ENCODE data around the gene CRIP1.

The CRIP1 gene

DNA sequence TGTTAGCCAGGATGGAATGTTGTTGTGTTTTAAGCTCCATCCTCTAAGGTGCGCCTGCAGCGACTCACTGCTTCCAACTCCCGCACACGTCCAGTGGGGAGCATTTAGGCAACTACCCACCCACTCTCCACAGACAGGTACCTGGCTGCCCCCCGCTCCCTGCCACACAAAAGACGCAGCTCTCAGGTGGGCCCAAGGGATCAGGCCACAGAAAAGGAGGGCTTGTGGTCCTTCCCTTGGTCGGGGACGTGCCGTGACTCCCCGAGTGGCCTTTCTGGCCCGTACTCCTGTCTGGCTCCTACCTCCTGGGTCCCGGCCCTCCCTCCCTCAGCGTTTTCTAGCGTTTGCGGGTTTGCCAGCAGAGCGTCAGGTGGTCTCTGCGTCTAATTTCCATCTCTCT, 20.6 kb downstream of the CRIP1 start:
- no peak for DNase-seq (ENCODE audit: low spot score)

DNA sequence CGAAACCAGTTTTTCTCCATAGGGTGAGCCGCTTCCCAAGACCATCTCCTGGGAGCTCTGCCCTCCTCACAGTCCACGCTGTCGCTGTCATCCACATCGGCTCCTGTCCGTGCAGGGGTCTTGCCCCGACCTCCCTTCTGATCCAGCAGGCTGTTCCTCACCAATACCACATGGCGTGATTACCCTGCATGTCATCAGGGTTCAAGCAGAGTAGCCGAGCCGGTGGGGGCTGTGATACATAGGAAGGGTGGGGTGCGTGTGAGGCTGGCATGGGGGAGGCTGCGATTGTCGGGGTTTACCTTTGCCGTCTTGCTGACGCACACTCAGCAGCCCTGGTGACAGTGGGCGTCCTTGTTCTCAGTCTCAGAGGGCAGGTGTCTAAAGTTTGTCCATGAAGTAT, 21.4 kb downstream of the CRIP1 start:
- no peak for DNase-seq (ENCODE audit: low spot score)

DNA sequence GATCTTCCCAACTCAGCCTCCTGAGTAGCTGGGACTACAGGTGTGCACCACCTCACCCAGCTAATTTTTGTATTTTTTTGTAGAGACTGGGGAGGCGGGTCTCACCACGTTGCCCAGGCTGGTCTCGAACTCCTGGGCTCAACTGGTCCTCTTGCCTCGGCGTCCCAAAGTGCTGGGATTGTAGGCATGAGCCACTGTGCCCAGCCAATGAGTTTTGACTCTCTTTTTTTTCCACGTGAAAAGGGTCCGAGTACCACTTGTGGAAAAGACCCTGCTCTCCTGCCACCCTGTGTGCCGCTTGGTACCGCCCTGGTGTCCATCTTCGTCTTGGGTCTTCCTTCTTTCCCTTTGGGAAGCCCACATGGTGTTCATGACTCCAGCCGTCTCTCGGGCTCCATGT, 21.9 kb downstream of the CRIP1 start:
- DNase-seq (ENCODE audit: low spot score): no peak

DNA sequence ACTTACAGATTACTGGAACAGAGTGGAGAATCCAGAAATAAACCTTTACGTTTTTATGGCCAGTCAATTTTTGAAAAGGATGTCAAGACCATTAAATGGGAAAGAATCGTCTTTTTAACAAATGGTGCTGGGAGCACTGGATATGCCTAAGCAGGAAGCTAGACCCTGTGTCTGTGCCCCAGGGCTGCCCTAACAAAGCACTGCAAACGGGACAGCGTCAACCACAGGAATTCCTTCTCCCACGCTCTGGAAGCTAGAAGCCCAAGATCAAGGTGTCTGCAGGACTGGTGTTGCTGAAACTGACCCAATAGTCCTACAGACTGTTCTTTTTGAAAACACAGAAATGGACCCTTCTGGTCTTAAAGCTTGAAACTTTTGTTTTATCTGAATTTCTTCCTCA, 30.4 kb downstream of the CRIP1 start:
- no peak for DNase-seq (ENCODE audit: low spot score)

DNA sequence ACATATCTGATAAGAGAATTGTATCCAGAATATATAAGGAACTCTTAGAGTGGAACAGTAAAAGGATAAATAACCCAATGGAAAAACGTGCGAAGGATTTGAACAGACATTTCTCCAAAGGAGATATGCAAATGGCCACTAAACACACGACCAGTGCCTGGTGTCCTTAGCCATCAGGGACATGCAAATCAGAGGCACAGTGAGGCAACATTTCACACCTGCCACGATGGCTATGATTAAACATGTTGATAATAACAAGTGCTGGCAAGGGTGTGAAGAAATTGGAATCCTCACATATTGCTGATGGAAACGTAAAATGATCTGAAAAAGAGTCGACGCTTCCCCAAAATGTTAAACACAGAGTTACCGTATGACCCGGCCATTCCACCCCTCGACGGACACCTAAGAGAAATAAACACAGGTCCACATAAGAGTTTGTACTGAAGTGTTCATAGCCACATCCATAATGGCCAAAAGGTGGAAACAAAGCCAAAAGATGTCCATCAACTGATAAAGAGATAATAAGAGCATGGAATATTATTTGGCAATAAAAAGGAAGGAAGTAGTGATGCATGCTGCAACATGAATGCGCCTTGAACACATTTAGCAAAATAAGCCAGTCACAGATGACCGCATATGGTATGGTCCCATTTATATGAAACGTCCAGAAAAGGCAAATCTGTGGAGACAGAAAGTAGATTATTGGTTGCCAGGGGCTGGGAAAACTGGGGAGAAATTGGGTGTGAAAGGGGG, 33.4 kb downstream of the CRIP1 start:
- no peak for DNase-seq (ENCODE audit: low spot score)

DNA sequence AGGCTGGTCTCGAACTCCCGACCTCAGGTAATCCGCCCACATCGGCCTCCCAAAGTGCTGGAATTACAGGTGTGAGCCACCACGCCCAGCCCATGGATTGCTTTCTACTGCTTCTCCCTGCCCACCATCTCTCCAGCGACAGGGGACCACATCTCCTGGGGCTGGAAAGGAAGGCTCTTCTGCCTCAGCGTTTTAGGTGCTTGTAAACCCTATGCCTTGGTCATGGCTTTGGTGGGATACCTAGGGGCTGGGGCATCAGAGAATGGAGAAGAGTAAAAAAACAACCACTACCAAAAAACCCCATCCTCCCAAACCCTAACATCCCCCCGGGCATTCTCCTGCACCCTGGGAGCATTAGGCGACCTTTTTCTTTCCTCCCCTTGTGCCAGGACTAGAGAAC, 38.6 kb downstream of the CRIP1 start:
- DNase-seq (ENCODE audit: low spot score): no peak

DNA sequence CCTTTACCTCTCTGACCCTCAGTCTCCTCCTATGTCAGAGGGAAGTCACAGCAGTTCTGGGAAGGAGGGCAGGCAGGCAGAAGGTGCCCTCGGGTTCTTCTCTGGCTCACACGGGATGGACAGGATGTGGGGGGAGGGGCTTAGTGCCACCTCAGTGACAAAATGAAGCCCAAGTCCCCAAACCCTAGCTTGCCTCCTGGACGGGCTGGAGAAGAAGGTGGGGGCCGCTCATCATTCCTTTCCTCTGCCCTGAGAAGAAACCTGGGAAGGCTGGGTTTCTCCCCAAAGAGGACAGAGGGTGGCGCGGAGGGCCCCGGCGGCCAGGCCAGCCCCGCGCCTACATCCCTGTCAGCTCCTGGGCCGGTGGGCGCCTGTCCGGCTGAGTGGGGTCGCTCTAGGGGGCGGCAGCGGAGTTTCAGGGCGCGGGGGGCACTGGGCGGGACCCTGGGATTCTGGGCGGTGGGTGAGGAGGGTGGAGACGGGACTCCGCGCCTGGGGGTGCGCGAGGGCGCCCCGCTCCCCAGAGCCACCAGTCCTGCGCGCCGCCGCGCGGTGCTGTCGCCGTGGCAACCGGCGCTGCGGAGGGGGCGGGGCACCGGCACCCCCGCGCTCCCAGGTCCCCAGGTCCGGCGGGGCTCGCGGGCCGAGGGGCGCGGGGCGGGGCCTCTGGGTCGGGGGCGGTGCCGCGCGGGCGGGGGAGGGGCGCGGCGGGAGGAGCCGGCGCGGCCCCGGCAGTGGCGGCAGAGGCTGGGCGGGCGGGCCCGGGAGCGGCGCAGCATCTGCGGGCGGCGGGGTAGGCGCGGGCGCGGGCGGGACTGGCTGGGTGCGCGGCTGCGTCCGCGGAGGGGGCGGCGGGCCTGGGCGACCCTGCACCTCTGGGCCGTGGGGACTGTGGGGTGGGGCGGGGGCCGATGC, 39.4 kb downstream of the CRIP1 start, which contains the start of gene TMEM121:
Gene TMEM121, plus strand, starts transcription at position 723 of the 915 bp plus-strand sequence. CDS start 2,252 bp downstream, outside the sequence.
- DNase-seq (ENCODE audit: low spot score): no peak

DNA sequence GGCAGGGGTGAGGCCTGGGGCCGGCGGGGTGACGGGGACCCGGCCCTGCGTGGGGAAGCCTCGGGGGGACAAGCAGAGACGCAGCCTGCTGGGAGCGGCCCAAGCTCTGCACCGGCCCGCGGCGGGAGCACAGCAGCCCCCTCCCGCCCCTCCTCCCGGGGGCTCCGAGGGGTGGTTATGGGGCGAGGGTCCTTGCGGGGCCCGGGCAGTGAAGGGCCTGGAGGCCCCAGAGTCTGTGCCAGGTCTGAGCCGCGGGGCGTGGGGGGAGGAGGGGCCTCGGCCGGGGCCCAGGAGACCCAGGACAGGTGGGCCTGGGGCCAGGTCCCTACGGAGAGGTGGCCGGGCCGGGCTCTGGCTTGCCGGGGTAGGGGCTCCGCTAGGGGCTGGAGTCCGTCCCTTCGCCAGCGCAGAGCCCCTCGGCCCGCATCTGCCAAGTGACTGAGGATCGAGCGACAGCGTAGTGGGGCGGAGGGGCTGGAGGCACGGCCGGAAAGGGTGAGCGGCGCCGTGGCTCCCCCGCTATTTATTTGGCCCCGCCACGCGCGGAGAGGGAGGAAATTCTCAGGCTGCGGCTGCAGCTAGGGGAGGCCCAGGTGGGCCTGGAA, 40.2 kb downstream of the CRIP1 start:
- DNase-seq (ENCODE audit: low spot score): no peak

DNA sequence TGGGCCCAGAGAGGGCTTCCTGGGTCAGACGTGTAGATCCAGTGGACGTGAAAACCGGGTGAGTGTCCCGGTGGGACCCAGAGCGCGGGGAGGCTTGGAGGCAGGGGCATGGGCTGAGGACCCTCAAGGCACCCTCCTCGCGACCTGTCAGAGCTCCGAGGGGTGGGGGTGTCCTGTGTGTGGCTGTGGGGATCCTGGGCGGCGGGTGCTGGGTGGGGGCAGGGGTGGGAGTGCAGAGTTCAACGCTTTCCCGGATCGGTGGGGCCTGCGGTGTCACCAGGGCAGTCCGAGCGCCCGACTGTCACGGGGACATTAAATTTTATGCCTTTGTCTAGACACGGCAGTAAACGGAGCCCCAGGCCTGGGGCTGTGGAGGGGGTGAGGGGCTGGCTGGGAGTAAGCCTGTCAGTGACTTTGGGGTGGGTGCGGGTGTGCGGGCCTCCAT, 40.7 kb downstream of the CRIP1 start:
- DNase-seq (ENCODE audit: low spot score): no peak

DNA sequence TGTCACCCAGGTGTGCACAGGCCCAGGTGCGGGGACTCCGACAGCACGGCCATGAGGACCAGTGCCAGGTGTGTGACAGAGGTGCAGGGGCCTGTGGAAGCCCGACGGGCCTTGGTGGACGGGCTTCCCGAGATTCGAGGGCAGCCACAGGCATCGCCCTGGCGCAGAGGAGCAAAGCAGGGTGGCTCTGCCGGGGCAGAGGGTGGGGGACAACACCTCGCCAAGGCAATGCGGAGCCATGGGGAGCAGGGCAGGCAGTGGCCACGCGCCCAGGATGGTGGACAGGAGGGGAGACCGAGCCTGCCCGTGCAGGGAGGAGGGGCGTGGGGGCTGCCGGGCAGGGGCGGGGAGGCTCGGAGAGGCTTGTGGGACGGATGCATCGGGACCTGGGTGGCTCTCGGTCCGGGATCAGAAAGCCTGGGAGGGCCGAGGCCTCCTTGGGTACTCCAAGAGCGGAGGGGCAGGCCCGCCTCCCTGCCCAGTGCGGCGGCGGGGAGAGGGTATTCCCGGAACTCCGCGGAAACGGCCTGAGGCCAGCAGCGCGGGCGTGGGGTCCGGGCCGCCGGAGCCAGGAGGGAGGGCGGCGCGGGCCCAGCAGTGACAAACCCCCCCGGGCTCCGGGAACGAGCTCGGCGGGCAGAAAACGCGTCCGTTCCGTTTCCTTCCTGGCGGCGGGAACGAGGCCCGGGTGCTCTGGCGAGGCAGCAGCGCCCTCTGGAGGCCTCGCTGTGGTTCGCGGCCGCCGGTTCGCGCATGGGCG, 41.3 kb downstream of the CRIP1 start:
- DNase-seq (ENCODE audit: low spot score): peak; percentile 81

DNA sequence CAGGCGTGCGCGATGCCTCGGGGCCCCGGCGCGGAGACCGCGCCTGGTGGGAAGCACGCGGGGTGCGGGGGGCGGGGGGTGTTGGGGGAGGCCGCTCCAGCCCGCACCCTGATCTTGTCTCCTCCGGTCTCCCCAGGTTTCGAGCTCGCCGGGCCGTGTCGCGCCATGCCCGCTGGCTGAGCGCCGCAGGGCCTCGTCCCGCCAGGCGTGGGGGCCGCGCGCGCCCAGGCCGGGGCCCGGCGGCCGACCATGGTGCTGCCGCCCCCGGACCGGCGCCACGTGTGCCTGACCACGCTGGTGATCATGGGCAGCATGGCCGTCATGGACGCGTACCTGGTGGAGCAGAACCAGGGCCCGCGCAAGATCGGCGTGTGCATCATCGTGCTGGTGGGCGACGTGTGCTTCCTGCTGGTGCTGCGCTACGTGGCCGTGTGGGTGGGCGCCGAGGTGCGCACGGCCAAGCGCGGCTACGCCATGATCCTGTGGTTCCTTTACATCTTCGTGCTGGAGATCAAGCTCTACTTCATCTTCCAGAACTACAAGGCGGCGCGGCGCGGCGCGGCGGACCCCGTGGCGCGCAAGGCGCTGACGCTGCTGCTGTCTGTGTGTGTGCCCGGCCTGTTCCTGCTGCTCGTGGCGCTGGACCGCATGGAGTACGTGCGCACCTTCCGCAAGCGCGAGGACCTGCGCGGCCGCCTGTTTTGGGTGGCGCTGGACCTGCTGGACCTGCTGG, 42.1 kb downstream of the CRIP1 start:
- DNase-seq (ENCODE audit: low spot score): no peak

DNA sequence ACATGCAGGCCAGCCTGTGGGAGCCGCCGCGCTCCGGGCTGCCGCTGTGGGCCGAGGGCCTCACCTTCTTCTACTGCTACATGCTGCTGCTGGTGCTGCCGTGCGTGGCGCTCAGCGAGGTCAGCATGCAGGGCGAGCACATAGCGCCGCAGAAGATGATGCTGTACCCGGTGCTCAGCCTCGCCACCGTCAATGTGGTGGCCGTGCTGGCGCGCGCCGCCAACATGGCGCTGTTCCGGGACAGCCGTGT, 42.6 kb downstream of the CRIP1 start:
- DNase-seq (ENCODE audit: low spot score): no peak

DNA sequence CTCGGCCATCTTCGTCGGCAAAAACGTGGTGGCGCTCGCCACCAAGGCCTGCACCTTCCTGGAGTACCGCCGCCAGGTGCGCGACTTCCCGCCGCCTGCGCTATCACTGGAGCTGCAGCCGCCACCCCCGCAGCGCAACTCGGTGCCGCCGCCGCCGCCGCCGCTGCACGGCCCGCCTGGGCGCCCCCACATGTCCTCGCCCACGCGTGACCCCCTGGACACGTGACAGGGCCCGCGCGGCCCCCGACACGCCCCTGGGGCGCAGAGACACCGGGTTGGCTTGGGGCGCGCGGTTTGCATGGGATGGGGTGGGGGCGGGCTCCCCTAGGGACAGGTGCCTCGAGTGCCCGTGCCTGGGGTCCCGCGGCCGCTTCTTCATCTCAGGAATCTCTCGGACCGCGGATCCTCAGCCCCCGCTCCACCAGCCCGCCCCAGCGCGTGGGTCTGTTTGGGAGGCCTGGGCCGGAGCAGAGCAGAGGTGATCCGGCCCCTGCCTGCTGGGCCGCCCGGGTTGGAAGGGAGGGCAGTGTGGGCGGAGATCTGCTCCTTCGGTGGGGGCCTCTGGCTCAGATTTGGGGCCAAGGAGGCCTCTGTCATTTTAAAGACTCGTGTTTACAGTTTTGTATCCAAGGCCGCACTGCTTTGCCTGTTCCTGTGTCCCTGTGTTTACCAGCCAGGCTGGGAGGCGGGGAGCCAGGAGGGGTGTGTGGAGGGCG, 43.0 kb downstream of the CRIP1 start:
- peak; percentile 21 for DNase-seq (ENCODE audit: low spot score)

DNA sequence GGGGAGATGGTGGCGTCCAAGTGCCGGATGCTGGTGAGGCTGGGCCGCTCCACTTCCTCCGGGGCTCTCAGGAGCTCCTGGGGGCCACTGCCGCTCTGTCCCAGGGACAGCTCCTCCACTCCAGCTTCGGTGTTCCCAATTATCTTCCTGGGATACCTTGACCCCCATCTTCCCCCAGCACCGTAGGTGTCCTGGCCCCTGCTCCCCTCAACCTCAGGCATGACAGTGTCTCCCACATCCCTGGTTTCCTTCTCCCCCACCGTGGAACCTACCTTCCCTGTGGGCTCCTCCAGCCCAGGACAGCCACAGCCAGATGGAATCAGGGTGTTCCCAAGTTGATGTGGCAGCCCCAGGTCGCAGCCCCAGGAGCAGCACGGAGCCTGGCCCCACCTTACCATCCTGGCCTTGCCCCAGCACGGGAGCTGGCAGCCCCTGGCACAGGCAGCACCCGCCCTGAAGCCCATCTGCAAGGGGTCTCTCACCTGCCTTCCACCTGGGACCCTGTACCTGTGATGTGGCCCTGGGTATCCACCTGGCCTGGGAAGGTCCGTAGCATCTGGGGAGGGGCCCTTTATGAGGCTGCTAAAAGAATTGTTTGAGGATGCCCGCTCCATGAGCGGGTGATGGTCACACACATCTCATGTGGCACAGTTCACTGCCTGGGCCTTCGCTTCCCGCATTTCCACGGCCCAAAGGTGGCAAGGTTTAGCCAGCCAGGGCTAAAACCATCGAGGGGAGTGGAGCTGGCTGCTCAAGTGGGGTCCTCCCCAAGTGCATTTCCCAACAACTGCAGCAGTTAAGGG, 43.8 kb downstream of the CRIP1 start:
- DNase-seq (ENCODE audit: low spot score): no peak

DNA sequence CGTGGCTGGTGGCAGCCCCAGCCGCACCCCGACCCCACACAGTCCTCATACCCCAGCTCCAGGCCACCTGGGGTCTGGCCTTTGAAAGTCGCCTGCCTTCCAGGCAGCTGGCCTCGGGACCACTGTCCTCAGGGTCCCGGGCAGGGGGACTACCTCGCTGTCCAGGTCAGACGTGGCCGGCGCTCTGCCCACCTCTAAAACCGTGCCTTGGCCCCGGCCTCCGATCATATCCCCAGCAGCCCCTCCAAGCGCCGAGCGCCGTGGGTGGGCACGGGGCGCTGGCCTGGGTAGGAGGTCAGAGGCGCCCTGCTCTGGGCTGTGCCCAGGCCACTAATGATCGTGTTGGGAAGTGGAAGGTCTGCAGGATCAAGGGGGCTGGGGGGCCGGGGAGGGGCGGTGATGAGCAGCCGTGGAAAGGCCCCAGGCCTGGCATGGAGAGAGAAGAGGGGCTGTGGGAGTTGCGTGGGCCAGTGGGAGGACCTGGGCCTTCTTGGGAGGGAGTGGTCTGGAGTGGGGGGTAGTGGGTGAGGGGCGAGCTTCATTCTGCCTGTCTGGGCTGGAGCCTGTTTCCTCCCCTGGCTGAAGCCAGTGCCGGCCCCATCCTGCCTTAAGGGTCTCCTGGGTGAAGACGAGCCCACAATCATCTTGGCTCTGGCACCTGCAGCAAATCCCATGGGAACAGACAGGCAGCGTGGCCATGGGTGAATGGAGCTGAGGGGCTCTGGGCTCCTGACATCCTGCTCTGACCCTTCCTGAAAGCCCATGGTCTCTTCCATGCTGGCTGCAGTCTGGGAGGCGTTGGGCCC, 44.6 kb downstream of the CRIP1 start:
- DNase-seq (ENCODE audit: low spot score): no peak

DNA sequence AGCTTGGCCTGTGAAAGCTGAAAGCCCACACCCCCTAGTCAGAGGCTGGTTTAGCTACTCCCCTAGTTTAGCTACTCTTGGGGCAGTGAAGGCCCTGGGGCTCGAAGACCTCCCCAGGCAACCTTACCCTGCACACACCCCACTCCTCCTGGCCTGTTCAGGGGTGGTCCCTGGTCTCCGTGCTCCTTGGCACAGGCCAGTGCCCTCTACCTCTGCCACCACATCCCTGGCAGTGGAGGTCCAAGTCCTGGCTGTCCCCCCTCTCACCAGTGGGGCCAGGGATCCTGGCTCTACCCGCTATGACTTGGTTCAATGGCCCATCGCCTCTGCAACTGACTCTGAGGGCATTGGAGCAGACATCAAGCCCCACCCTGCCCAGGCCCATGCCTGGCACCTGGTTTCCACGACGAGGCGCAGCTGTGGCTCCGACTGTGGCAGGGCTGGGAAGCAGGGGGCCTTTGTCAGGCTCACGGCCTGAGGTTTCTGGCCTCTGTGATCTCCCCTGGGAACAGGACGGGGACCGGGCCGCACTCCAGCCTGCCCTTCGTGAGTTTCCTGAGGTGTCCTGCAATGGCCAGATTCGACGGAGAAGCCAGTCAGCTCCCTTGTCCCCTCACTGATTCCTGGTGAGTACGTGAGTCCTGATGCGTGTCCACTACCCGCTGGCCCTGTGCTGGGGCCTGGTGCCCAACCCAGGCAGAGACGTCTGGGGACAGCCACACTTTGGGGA, 45.4 kb downstream of the CRIP1 start:
- DNase-seq (ENCODE audit: low spot score): no peak

DNA sequence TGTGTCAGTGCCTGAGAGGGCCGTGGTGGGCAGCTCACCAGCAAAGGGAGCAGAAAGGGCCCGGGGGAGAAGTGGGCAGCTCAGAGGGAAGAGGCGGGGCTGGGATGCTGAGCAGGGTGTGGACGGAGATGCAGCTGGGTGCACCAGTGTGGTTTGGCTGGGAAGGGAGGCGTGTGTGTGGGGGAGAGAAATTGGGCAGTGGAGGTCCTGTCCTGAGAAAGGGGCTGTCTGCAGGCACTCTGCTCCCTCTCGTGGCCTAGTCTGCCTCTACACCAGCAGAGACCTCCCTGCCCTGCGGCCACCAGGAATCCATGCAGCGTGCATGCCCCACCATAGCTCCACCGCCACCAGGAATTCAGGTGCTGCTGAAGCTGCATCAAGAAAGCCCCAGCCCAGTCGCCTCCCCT, 46.1 kb downstream of the CRIP1 start:
- DNase-seq (ENCODE audit: low spot score): no peak

DNA sequence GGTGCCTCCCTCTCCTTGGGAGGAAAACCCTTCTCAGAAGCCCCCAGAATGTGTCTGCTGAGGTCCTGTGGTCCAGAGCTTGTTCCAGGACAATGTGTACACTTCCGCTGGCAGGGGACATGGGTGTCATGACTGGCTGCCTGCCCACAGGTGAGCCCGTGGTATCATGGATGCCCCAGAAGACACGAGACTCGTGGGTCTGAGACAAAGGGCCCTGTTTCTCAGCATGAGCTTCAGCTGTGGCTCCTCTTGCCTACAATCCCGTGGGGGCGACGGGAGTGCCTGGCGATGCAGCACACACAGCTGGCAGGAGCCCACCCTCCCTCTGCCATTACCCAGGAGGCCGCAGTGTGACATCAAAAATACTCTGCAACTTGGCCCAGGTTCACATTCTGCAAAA, 46.7 kb downstream of the CRIP1 start:
- no peak for DNase-seq (ENCODE audit: low spot score)
